Ureter (tissue), 1 donor: Measurements from ENCODE around the gene AGBL4. TPM values are rescaled to one million over a fixed set of nuclear protein-coding genes. Genes with fewer than 3 reads are reported as not detected.
"Not testable (repeated sequence)": the region's sequence is repeated elsewhere in the genome, so short reads cannot be mapped to it uniquely, and the experiment has no call there.

Source experiments
- DNase-seq: peaks from one replicate; pipeline ENCODE4 v3.0.0-alpha.2; 2020; ENCODE audit warnings: low spot score
- total RNA-seq: library from RNA; stranded (reverse); gene quantifications from one replicate; pipeline ENCODE4 v1.2.4, GENCODE V29; 2023
- donor health status: DM: yes; HTN: yes; CAD: no.

The AGBL4 gene
- 0.21 TPM for total RNA-seq

DNA sequence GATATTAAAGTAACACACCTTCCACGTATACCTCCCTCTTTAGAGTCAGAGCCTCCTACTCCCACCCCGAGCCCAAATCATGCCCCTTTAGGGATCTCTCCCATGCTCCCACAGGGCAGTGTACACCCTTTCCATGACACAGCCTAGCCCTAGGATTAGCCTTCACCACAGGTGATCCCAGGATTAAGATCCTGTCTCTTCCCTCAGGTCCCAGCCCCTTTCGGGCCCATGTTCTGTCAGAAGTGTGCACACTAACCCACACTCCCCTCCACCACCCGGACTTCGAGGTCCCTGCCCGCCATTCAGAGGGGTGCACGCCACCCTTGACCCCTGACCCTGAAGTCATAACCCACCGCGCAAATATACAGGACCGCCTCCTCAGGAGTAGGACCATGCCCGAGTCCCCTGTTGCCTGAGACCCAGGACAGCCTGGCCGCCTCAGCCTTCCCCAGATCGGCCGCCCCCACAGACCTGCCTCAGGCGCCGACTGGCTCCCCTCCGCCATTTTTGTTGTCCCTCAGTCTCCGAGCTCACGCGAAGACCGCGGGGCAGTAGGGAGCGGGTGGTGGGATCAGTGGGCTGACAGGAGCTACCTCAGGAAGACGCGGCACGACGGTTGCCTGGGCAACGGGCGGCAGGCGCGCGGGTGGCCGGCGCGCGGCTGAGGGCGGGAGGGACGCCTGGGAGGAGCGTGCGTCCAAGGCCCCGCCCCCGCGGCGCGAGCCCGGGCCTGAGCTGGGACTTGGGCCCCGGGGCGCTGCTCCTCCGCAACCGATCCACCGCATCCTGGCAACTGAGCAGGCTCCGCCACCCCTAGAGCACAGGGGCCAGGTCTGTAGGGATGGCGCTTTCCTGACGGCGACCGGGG lies at the start of gene AGBL4:
Gene AGBL4, minus strand, starts transcription at position 663 of the 868 bp plus-strand sequence.
- DNase-seq, result no peak

DNA sequence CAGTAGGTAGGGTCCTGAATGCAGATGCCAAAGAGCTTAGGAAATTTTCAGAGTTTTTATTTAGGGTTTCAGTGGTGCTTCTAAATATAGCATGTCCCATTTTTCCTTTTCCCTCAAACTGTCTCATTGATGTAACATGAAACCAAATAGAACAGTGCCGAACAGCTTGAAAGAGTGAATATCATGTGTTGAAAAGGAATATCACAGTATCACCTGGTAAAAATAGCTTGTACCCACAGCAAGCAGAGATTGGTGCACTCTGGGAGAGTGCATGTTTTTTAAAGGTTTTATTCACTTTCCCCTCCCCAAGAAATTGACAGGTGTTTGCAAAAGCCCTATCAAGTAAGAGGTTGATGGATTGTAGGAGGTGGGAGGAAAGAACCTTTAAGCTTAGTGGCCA lies 43.1 kb upstream of the AGBL4 start:
- no peak for DNase-seq

DNA sequence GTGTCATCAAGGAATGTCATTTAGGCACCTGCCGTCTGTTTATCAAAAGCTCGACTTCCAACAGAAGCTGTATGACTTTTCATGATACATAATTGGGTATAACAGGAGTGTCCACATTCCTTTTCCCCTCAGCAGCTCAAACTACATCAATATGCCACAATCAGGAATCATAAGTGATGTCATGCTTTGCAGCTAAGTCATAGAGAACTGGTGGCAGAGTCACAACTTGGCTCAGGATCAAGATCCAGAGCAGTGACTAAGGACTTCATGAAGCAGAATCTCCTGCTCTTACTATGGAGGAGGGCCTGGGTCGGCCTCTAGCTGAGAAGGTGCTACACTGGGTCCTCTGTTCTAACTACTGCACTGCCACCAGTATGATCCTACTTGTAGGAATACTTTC lies 36.5 kb upstream of the AGBL4 start:
- no peak for DNase-seq

DNA sequence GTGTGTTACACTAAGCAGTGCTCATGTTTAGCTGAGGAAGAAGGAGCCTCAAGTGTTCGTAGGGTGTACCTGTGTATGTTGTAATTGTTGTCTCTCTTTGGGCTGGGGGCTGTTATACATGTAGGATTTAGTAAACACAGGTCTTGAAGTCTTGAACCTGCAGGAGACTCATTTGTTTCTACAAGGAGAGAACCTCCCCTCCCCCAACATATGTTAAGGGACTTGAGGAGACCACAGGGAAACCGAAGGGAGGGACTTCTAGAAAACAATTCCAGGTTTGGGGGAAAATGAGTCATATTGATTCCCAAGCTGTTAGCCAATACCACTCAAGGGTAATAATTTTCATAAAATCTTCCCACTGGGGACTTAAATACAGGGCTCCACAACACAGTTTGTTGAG lies 25.0 kb upstream of the AGBL4 start:
- no peak for DNase-seq

DNA sequence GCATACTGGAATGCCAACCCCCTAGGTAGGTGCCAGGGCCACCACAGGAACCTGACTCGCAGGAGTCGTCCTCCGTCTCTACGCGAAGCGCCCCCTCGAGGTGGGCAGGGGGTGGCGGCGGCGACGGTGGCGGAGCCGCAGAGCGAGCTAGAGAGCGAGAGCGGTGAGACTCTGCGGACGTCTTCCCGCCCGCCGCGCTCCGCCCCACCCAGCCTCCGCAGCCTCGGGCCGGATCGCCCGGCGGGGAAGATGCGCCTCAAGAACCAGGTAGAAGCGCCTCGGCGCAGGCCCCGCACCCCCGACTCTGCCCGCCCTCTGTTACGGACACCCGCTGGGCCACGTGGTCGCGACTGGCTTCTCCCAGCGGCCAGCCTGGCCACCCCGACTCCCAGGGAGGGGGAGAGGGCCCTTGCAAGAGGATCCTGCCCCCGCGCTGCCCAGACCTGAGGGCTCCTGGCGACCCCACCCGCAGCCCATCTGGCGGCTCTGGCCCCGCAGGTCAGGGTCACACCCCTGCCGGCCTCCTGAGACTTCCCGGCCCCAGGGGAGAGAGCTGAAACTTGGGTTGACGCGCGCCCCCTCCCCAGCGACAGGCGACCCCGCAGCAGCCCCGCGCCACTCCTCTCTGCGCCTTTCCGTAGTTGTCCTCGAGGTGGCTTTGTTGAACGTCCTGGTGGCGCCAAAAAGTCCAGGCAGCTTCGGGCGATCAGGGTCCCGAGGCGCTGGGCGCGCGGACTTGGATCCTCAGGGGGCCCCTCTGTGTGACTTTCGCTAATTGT lies 24.4 kb upstream of the AGBL4 start:
- no peak for DNase-seq

DNA sequence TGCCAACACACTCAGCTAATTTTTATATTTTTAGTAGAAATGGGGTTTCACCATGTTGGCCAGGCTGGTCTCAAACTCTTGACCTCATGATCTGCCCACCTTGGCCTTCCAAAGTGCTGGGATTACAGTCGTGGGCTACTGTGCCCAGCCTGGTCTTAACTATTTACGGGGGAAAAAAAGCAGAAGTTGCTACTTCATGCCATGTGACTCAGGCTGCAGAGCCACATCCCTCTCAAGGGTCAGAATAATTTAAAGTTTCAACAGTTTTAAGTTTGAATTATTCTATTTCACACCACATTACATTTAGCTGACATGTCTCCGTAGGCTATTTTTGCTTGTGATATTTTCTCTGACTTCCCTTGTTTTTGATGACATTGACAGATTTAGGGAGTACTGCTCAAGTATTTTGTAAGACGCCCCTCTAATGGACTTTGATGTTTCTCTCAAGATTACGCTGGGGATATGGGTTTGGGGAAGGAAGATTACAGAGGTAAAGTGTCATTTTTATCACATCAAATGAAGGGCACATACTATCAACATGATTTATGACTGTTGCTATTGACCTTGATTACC lies 14.6 kb upstream of the AGBL4 start:
- DNase-seq, result no peak

DNA sequence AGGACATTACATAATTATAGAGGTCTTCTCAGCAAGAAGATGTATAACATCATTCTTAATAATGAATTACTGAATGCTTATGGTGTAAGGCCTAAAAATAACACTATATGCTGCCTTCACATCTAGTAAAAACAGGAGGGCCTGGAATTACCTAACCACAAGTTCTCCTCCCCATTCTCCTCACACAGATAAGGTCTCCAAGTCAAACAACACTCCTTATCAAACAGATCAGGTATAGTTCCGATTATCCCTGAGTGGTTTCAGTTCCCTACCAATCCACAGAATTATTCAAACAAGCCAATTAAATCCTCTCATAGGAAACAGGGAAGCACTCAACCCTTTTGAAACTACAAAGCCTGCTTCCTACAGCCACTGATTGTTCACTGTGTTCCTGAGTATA lies 4.0 kb upstream of the AGBL4 start:
- no peak for DNase-seq

DNA sequence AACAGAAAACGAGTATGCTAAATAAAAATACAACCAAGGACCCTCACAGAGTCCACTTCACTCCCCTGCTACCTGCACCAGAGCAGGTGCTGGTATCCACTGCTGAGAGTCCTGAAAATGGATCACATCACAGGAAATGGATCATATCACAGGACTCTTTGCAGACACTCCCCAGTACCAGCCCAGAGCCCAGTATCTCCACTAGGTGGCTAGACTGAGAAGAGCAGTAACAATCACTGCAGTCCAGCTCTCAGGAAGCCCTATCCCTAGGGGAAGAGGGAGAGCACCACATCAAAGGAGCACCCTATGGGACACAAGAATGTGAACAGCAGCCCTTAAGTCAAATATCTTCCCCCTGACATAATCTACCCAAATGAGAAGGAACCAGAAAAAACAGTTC lies 28.0 kb downstream of the AGBL4 start:
- no peak for DNase-seq

DNA sequence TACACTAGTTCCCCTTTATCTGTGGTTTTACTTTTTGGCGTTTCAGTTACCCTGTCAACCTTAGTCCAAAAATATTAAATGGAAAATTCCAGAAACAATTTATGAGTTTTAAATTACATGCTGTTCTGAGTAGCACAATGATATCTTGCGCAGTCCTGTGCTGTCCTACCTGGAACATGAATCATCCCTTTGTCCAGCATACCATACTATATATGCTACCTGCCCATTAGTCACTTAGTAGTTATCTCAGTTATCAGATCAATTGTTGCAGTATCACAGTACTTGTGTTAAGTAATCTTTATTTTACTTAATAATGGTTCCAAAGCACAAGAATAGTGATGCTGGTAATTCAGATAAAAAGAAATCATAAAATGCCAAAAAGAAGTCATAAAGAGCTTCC lies 52.7 kb downstream of the AGBL4 start:
- no peak for DNase-seq

DNA sequence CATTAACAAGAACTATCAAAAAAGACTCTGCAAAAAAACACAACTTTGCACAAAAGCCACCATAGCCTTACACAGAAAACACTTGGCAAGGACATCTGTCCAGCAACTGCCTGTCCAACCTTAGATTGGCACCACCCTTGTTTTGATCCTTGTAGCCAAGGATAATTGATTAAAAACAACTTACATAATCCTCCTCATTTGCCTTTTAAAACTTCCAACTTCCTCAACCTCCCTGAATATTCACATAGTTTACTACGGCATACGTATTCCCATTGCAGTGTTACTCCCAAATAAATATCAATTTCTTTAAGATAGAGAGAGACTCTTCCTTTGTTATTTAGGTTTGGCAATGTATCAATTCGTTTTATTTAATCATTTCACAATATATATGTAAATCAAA lies 72.4 kb downstream of the AGBL4 start:
- DNase-seq, result no peak

DNA sequence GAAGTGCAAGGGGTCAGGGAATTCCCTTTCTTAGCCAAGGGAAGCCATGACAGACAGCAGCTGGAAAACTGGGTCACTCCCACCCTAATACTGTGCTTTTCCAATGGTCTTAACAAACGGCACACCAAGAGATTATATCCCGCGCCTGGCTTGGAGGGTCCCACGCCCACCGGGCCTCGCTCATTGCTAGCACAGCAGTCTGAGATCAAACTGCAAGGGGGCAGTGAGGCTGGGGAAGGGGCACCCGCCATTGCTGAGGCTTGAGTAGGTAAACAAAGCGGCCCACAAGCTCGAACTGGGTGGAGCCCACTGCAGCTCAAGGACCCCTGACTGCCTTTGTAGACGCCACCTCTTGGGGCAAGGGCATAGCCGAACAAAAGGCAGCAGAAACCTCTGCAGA lies 108.5 kb downstream of the AGBL4 start:
- not testable (repeated sequence) for DNase-seq

DNA sequence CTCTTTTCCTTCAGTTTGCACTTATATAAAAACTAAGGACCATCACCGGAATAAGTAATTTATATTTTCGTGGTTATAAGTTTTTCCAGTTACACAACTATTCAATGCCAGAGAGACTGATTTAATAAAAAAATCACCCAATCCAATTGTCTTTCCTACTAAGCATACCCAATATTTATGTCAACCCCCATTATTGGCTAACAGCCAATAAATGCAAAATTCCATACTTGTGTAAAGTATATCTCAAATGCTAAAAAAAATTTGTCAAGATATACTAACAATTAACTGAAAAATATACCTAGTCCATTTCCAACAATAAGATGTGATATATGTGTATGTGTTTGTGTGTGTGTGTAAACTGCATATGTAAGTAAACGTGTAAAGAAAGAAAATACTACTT lies 117.4 kb downstream of the AGBL4 start:
- DNase-seq, result no peak

DNA sequence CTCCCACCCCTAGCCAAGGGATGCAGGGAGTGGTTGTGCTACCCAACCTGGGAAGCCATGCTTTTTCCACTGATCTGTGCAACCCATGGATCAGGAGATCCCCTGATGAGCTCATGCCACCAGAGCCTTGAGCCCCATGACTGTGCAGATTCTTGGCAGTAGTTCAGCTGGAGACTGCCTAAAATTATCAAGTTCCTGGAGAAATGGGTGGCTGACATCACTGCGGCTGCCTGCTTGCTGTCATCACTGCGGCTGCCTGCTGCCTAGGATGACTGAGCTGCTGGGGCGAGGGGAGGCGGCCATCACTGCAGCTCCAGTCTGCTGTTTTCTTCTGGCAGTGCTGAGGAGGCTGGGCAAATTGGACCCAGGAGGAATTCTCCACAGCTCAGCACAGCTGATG lies 159.2 kb downstream of the AGBL4 start:
- DNase-seq, result no peak

DNA sequence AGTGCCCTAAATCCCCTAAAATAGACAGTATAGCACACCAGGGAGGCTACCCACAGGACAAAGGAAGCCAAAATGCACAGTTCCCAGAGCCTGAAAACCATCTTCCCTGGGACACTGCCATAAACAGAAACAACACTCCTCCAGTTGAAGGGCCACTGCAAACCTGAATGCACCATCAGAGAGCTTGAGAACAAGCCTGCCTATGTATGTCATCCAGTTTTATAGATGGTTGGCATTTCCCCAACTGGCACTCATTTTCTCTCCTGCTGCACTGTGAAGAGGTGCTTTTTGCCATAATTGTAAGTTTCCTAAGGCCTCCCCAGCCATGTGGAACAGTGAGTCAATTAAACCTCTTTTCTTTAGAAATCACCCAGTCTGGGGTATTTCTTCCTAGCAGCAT lies 169.0 kb downstream of the AGBL4 start:
- DNase-seq, result no peak

DNA sequence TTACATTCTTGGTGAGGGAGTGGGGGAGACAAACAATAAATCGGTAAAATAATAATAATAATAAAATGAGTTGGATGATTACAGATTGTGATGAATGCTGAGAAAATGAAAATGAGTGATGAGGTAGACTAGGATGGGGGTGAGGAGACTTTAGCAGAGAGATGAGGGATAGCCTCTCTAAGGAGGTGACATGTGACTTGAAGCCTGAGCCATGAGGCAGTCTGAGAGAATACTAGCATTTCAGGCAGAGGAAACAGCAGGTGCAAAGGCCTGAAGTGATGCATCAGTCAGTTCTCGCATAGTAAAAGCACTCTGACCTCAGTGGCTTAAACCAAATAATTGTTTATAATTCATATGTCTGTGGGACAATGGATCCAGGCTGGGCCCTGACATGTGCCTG lies 181.2 kb downstream of the AGBL4 start:
- DNase-seq, result no peak

DNA sequence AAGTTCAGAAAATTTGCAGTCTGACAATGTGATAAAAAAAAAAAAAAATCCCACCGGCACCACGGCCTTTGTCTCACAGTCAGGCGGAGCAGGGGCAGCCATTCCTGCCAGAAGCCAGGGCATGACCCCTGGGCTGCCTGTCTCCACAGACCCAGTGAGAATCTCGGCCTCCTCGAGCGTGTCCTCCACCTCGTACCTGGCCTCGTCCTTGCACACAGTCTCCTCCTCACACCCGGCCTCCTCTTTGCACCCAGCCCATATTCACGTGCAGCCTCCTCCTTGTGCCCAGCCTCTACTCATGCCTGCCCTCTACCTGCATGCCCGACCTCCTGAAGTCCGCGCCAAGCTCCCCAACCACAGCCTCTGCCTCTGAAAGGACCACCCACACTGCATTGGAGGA lies 182.0 kb downstream of the AGBL4 start:
- no peak for DNase-seq

DNA sequence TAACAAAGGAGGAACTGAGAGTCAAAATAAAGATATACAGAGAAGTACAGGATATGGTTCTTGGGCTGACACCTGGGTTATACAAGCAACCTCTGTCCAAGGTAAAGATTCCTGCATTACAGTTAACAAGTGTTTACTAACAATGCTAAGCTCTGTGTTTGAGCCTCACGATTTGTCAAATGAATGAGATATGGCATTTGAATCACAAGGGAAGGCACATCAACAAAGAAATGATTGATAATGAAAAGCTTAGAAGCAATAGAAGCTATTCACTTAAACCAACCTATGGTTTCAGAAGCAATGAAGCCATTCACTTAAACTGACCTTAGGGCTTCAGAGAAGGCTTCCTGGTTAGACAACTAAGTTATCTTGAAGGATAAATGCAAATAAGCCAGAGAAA lies 199.5 kb downstream of the AGBL4 start:
- no peak for DNase-seq

DNA sequence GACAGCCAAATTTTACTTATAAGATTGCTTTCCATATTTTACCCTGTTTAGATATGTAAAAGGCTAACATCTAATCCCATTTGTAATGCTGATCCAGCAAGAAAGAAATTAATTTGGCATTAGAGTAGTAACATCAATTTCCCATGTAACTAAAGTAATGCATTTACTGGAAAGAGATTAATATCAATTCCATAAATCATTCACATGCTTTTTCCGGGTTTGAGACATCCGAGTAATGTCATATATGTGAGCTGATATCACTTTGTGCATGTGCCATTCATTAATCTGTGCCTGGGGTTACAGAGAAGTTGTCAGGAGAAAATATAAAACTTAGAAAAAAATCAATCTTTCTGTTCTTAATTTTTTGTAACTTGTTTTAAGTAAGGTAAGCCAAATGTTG lies 206.1 kb downstream of the AGBL4 start:
- DNase-seq, result no peak

DNA sequence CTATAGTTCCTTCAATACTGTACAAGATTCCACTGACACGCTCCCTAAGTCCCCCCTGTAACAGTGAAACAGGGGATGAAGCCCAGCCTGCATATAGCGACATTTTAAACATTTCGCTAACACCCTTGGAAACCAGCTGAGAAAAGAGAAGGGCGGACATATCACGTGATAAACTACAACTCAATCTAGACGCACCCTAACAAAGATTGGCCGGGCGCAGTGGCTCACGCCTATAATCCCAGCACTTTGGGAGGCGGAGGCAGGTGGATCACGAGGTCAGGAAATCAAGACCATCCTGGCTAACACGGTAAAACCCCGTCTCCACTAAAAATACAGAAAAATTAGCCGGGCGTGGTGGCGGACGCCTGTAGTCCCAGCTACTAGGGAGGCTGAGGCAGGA lies 236.7 kb downstream of the AGBL4 start:
- not testable (repeated sequence) for DNase-seq

DNA sequence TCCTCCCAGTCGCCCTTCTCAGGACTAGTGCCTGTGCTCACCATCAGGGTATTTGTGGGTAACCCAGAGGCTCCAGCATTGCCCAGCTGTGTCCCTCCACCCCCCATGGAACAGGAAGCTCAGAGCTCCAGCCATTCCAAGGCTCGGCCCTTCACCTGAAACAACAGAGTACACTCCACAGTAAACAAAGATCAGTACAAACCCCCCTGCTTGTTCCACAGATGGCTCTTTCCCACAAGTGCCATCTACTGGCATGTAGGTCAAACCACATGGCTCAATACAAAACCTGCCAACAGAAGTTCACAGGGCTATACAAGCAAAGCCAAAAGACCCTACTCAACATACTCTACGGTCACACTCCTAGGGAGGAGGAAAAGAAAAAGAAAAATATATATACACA lies 258.7 kb downstream of the AGBL4 start:
- DNase-seq, result no peak

DNA sequence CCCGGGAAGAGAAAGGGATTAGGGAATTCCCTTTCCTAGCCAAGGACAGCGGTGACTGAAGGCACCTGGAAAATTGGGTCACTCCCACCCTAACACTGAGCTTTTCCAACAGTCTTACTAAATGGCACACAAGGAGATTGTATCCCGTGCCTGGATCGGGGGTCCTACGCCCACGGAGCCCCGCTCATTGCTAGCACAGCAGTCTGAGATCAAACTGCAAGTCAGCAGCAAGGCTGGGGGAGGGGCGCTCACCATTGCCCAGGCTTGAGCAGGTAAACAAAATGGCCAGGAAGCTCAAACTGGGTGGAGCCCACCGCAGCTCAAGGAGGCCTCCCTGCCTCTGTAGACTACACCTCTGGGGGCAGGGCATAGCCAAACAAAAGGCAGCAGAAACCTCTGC lies 285.6 kb downstream of the AGBL4 start:
- not testable (repeated sequence) for DNase-seq

DNA sequence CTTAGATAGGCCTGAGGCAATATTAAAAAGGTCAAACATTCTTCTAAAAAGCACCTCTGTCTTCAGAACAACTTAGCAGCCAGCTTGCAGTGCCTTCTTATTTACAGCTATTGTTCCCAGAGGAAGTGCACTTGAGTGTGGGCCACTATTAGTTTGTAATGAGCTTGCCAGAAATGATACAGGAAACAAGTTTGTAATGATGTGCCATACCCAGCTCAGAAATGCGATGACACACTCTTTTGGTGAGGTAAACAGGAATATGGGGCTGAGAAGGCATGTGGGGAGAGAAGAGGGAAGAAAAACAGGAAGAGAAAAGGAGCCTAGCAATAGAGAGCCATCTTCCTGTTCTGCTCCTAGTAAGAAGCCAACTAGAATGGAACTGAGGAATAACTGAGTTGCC lies 295.4 kb downstream of the AGBL4 start:
- DNase-seq, result no peak

DNA sequence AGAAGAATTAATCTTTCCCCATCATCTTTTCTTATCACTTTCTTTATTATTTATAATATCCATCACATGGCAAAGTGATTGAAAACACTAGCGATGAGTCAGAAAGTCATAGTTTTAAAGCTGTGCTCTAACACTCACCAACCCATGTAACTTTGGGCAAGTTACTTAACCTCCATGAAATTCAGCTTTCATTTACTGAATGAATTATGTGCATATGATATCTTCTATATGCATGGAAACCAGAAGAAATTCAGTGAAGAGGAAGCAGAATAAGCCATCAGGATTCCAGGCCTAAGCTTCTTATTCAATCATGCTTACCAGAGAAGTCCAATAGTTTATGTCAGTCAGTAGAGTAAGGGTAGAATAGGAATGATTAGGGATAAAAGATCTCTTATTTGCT lies 300.1 kb downstream of the AGBL4 start:
- DNase-seq, result no peak
